ENCODE measurements around the gene MYMX. TPM values are rescaled to one million over a fixed set of nuclear protein-coding genes. Genes with fewer than 3 reads are reported as not detected.

Gene MYMX
- total RNA-seq, 2 donors from 2014 or later: not detected

GRCh38 chr6:44255105-44255808, 38.5 kb downstream of the MYMX start:
- DNase-seq (ENCODE audit: low spot score): no peak
- WGBS: 65% methylated on average over 16 of the region's 16 CpGs
- Histone ChIP-seq H3K4me3 (no peak overlapping the region), H3K27me3 (replicated peaks; ENCODE audit: insufficient read depth) (no peaks in the 10 kb centered on the region), H3K36me3 (peaks cover 21 to 26% of the 10 kb centered on the region in 2 donors), H3K4me1 (replicated peaks) (peaks cover 7% of the 10 kb centered on the region), H3K9me3 (no peaks in the 10 kb centered on the region), H3K27ac (peak overlapping the region in 1 of 2 donors; percentile 92)
- no peak for TF ChIP-seq POLR2AphosphoS5 (IDR thresholded peaks at IDR 0.05)
- no peak for TF ChIP-seq CTCF (IDR thresholded peaks at IDR 0.05)
- TF ChIP-seq POLR2A (IDR thresholded peaks at IDR 0.05): no peak
- intact Hi-C loops (cut with DNase I): no loop called here

GRCh38 chr6:44255871-44256774, 39.4 kb downstream of the MYMX start:
- no peak for DNase-seq (ENCODE audit: low spot score)
- no peaks in the 10 kb centered on the region for H3K9me3 ChIP-seq
- TF ChIP-seq POLR2A (IDR thresholded peaks at IDR 0.05) (no peak), POLR2AphosphoS5 (IDR thresholded peaks at IDR 0.05) (no peak), CTCF (IDR thresholded peaks at IDR 0.05) (peak in 1 of 4 experiments; percentile 4)
- H3K4me1 ChIP-seq (replicated peaks): peaks cover 7% of the 10 kb centered on the region
- intact Hi-C loops (cut with DNase I): no loop called here
- H3K4me3 ChIP-seq: peak overlapping the region; percentile 85 to 92
- H3K36me3 ChIP-seq: peaks cover 15 to 20% of the 10 kb centered on the region in 2 donors
- peak overlapping the region; percentile 92 to 94 for H3K27ac ChIP-seq
- no peaks in the 10 kb centered on the region for H3K27me3 ChIP-seq (replicated peaks; ENCODE audit: insufficient read depth)
- WGBS: 22% methylated on average over 15 of the region's 15 CpGs

- peak overlapping the region; percentile 85 to 92 for H3K4me3 ChIP-seq
- peaks cover 12 to 20% of the 10 kb centered on the region in 2 donors for H3K36me3 ChIP-seq
- peaks cover 7% of the 10 kb centered on the region for H3K4me1 ChIP-seq (replicated peaks)
- TF ChIP-seq POLR2AphosphoS5 (IDR thresholded peaks at IDR 0.05) (no peak), CTCF (IDR thresholded peaks at IDR 0.05) (no peak), POLR2A (IDR thresholded peaks at IDR 0.05) (no peak)
- peak overlapping the region; percentile 92 to 94 for H3K27ac ChIP-seq
- WGBS: 1% methylated on average over 12 of the region's 12 CpGs
- intact Hi-C loops (cut with DNase I): no loop called here
- DNase-seq (ENCODE audit: low spot score): no peak
- no peaks in the 10 kb centered on the region for H3K9me3 ChIP-seq
- H3K27me3 ChIP-seq (replicated peaks; ENCODE audit: insufficient read depth): no peaks in the 10 kb centered on the region
Observed at GRCh38 chr6:44256775-44257024, 40.0 kb downstream of the MYMX start.

- DNase-seq (ENCODE audit: low spot score): peak; percentile 43
- H3K4me3 ChIP-seq: peak within 1 kb of the TSS; percentile 85 to 92
- H3K27ac ChIP-seq: peak within 1 kb of the TSS; percentile 92 to 94
- peaks cover 5% of the 10 kb centered on the region for H3K4me1 ChIP-seq (replicated peaks)
- H3K9me3 ChIP-seq: no peaks in the 10 kb centered on the region
- intact Hi-C loops (cut with DNase I): no loop called here
- WGBS: under 1% methylated on average over 42 of the region's 80 CpGs
- peaks cover 8 to 20% of the 10 kb centered on the region in 2 donors for H3K36me3 ChIP-seq
- TF ChIP-seq POLR2AphosphoS5 (IDR thresholded peaks at IDR 0.05) (peak; percentile 10), CTCF (IDR thresholded peaks at IDR 0.05) (peak; percentile 65 to 87 (median 82)), POLR2A (IDR thresholded peaks at IDR 0.05) (peak; percentile 60)
- H3K27me3 ChIP-seq (replicated peaks; ENCODE audit: insufficient read depth): no peaks in the 10 kb centered on the region
Observed at GRCh38 chr6:44257025-44257752, 40.5 kb downstream of the MYMX start, which contains the start of gene SLC35B2. SLC35B2 (minus strand) TSS chr6:44257528; CDS start chr6:44257410, 118 bp downstream.
